SK-MEL-5 (cell line): Measurements from ENCODE around the gene OR2L3. TPM values are rescaled to one million over a fixed set of nuclear protein-coding genes. Genes with fewer than 3 reads are reported as not detected.

ENCODE experiments used
- small RNA-seq, 2 experiments: library from RNA; depleted of rRNA; stranded (forward); fragments of <200 nt; gene quantifications; one replicate each; pipeline ENCODE3, GENCODE V24; 2014
- total RNA-seq: library from RNA; depleted of rRNA; stranded (reverse); fragments of >200 nt; shearing (Covaris generic); gene quantifications from 2 replicates; pipeline ENCODE4 v1.2.3, GENCODE V29; 2014; rRNA removed

The OR2L3 gene
- total RNA-seq, 1 experiment from 2014 or later = not detected

Small RNAs within 50 kb of the gene (small RNA-seq; reads per million reads assigned to genes)
- gene RF00019 = 0 reads per million in 2 experiments

Other genes starting within 250 kb of the OR2L3 start
- gene OR14A16, start 222.7 kb upstream of the OR2L3 start, total RNA-seq = not detected in 2 replicates
- not detected in 2 replicates for gene OR11L1, start 204.9 kb upstream of the OR2L3 start, total RNA-seq
- gene TRIM58, start 189.6 kb upstream of the OR2L3 start, total RNA-seq = 0.13 and 0.16 TPM in 2 replicates
- not detected in 2 replicates for gene OR2W3, start 151.2 kb upstream of the OR2L3 start, total RNA-seq
- not detected in 2 replicates for gene OR2T8, start 126.6 kb upstream of the OR2L3 start, total RNA-seq
- not detected in 2 replicates for gene OR2AJ1, start 121.9 kb upstream of the OR2L3 start, total RNA-seq
- gene OR2L8, start 98.0 kb upstream of the OR2L3 start, total RNA-seq = not detected in 2 replicates
- not detected in 2 replicates for gene OR2AK2, start 81.6 kb upstream of the OR2L3 start, total RNA-seq
- not detected in 2 replicates for gene OR2L5, start 33.2 kb upstream of the OR2L3 start, total RNA-seq
- gene OR2L2, start 16.8 kb upstream of the OR2L3 start, total RNA-seq = not detected in 2 replicates
- not detected in 2 replicates for gene OR2L13, start 48.3 kb downstream of the OR2L3 start, total RNA-seq
- gene OR2M5, start 98.3 kb downstream of the OR2L3 start, total RNA-seq = not detected in 2 replicates
- not detected in 2 replicates for gene OR2M2, start 128.0 kb downstream of the OR2L3 start, total RNA-seq
- not detected in 2 replicates for gene OR2M3, start 150.4 kb downstream of the OR2L3 start, total RNA-seq
- gene OR2M4, start 184.6 kb downstream of the OR2L3 start, total RNA-seq = not detected in 2 replicates
- gene OR2T33, start 231.1 kb downstream of the OR2L3 start, total RNA-seq = not detected in 2 replicates